ENCODE results near the gene NME3.
"Not testable (repeated sequence)": the region's sequence is repeated elsewhere in the genome, so short reads cannot be mapped to it uniquely, and the experiment has no call there.

NME3 gene

GRCh38 chr16:1771188-1771863 is at the start of gene NME3:
TSS of gene NME3 (minus strand) at chr16:1771543. CDS start at chr16:1771534, 9 bp downstream.
- DNase-seq = peak; percentile 87

- DNase-seq = no peak
Measured at GRCh38 chr16:1820946-1821290, 49.6 kb upstream of the NME3 start.

- no peak for DNase-seq
Measured at GRCh38 chr16:1820096-1820945, 49.0 kb upstream of the NME3 start.

GRCh38 chr16:1819611-1820010 is 48.3 kb upstream of the NME3 start:
- no peak for DNase-seq

- DNase-seq = no peak
Measured at GRCh38 chr16:1818873-1819525, 47.7 kb upstream of the NME3 start.

GRCh38 chr16:1818204-1818872 is 47.0 kb upstream of the NME3 start:
- no peak for DNase-seq

- DNase-seq = no peak
Measured at GRCh38 chr16:1817716-1818115, 46.4 kb upstream of the NME3 start.

GRCh38 chr16:1817276-1817589 is 45.9 kb upstream of the NME3 start:
- DNase-seq = no peak

GRCh38 chr16:1816396-1817275 is 45.3 kb upstream of the NME3 start:
- no peak for DNase-seq

GRCh38 chr16:1815461-1815860 is 44.1 kb upstream of the NME3 start:
- no peak for DNase-seq

- peak; percentile 61 for DNase-seq
Measured at GRCh38 chr16:1812732-1813163, 41.4 kb upstream of the NME3 start.

- DNase-seq = no peak
Measured at GRCh38 chr16:1810536-1810935, 39.2 kb upstream of the NME3 start.

- DNase-seq = no peak
Measured at GRCh38 chr16:1810106-1810505, 38.8 kb upstream of the NME3 start.

- DNase-seq = no peak
Measured at GRCh38 chr16:1809281-1809801, 38.0 kb upstream of the NME3 start.

- no peak for DNase-seq
Measured at GRCh38 chr16:1808691-1809090, 37.3 kb upstream of the NME3 start.

GRCh38 chr16:1807626-1808025 is 36.3 kb upstream of the NME3 start:
- DNase-seq = no peak

GRCh38 chr16:1800701-1801100 is 29.4 kb upstream of the NME3 start:
- no peak for DNase-seq

GRCh38 chr16:1799263-1799662 is 27.9 kb upstream of the NME3 start:
- not testable (repeated sequence) for DNase-seq

- no peak for DNase-seq
Measured at GRCh38 chr16:1794908-1795666, 23.7 kb upstream of the NME3 start.

- no peak for DNase-seq
Measured at GRCh38 chr16:1794221-1794871, 23.0 kb upstream of the NME3 start.

Measured in right forelimb (tissue), 1 donor.